WTC11 (cell line): ENCODE measurements around the gene ZNF786. TPM values are rescaled to one million over a fixed set of nuclear protein-coding genes. Genes with fewer than 3 reads are reported as not detected.

Source experiments
- ATAC-seq: fragments of 200-7000 bp; cut with Tn5 transposase; 2 replicates; pipeline ENCODE4 v1.10.0; 2021; ENCODE audit warnings: mild to moderate bottlenecking, moderate library complexity
- CTCF ChIA-PET: fragments of 300-600 bp; sonication (Branson Sonifier 250); formaldehyde crosslinking; loops from one replicate; lab custom pipeline; 2021; ENCODE audit warnings: antibody characterized with exemption; lab: Charles Lee
- POLR2A ChIA-PET: fragments of 350-600 bp; sonication (Branson Sonifier 250); formaldehyde crosslinking; loops from one replicate; lab custom pipeline; 2021; ENCODE audit warnings: antibody characterized with exemption; lab: Charles Lee
- DNase-seq: peaks from one replicate; pipeline ENCODE4 v3.0.0; 2021; ENCODE audit warnings: low spot score
- H3K27ac Mint-ChIP-seq: 2 replicates; pipeline ENCODE4 v1.8.0; 2021; ENCODE audit warnings: mixed read lengths
- H3K27me3 Mint-ChIP-seq: 2 replicates; pipeline ENCODE4 v1.8.0; 2021; ENCODE audit warnings: low read depth, mild to moderate bottlenecking, moderate library complexity, mixed read lengths
- H3K36me3 Mint-ChIP-seq: 2 replicates; pipeline ENCODE4 v1.8.0; 2021; ENCODE audit warnings: mixed read lengths
- H3K4me1 Mint-ChIP-seq: 2 replicates; pipeline ENCODE4 v1.8.0; 2022; ENCODE audit warnings: mixed read lengths
- H3K4me3 Mint-ChIP-seq: 2 replicates; pipeline ENCODE4 v1.8.0; 2021; ENCODE audit warnings: mild to moderate bottlenecking, moderate library complexity, mixed read lengths
- H3K9me3 Mint-ChIP-seq: 2 replicates; pipeline ENCODE4 v1.8.0; 2021; ENCODE audit warnings: mixed read lengths
- CBFB ChIP-seq: sonication (generic); formaldehyde crosslinking; IDR thresholded peaks from 2 replicates; pipeline ENCODE4 v1.8.1; 2022; ENCODE audit warnings: mild to moderate bottlenecking, low read depth, missing genetic modification reagents
- CREM ChIP-seq: sonication (generic); formaldehyde crosslinking; IDR thresholded peaks from 2 replicates; pipeline ENCODE4 v1.8.1; 2022; ENCODE audit warnings: mild to moderate bottlenecking, missing genetic modification reagents, moderate library complexity
- FOXP1 ChIP-seq: sonication (generic); formaldehyde crosslinking; IDR thresholded peaks from 2 replicates; pipeline ENCODE4 v1.8.0; 2022; ENCODE audit warnings: missing genetic modification reagents, mild to moderate bottlenecking, moderate library complexity, borderline replicate concordance
- GTF2I ChIP-seq: fragments of 250-450 bp; sonication (Bioruptor Pico); conservative IDR thresholded peaks from 2 replicates; pipeline ENCODE4 v1.4.0; 2021; ENCODE audit warnings: mild to moderate bottlenecking
- JUN ChIP-seq: sonication (generic); formaldehyde crosslinking; IDR thresholded peaks from 2 replicates; pipeline ENCODE4 v1.8.0; 2023; ENCODE audit warnings: mild to moderate bottlenecking, missing genetic modification reagents
- NR3C1 ChIP-seq: sonication (generic); formaldehyde crosslinking; conservative IDR thresholded peaks from 2 replicates; pipeline ENCODE4 v1.8.1; 2023; ENCODE audit warnings: low read depth, mild to moderate bottlenecking, missing genetic modification reagents
- RORB ChIP-seq: fragments of 250-450 bp; sonication (Bioruptor Pico); IDR thresholded peaks from 2 replicates; pipeline ENCODE4 v1.9.0; 2021; ENCODE audit warnings: mild to moderate bottlenecking
- SMAD3 ChIP-seq: sonication (generic); formaldehyde crosslinking; IDR thresholded peaks from 2 replicates; pipeline ENCODE4 v1.8.0; 2022; ENCODE audit warnings: missing genetic modification reagents, mild to moderate bottlenecking, borderline replicate concordance
- TCF7 ChIP-seq: sonication (generic); formaldehyde crosslinking; IDR thresholded peaks from 2 replicates; pipeline ENCODE4 v1.8.0; 2022; ENCODE audit warnings: mild to moderate bottlenecking, low read depth, missing genetic modification reagents, moderate library complexity
- ZNF138 ChIP-seq: sonication (generic); formaldehyde crosslinking; conservative IDR thresholded peaks from 2 replicates; pipeline ENCODE4 v1.8.1; 2022; ENCODE audit warnings: mild to moderate bottlenecking, moderate library complexity, missing genetic modification reagents
- total RNA-seq: library from RNA; stranded (reverse); gene quantifications from 3 replicates; pipeline ENCODE4 v1.2.3, GENCODE V29; 2021
- TF ChIP-seq, protein P1 (sequence below): sonication (generic); formaldehyde crosslinking; IDR thresholded peaks from 2 replicates; pipeline ENCODE4 v1.8.0; 2023; ENCODE audit warnings: mild to moderate bottlenecking, missing genetic modification reagents
- TF ChIP-seq, protein P2 (sequence below): sonication (generic); formaldehyde crosslinking; IDR thresholded peaks from 2 replicates; pipeline ENCODE4 v1.8.0; 2022; ENCODE audit warnings: mild to moderate bottlenecking, missing genetic modification reagents
- TF ChIP-seq, protein P3 (sequence below): sonication (generic); formaldehyde crosslinking; IDR thresholded peaks from 2 replicates; pipeline ENCODE4 v1.8.1; 2023; ENCODE audit warnings: mild to moderate bottlenecking, moderate library complexity, missing genetic modification reagents
- TF ChIP-seq, protein P4 (sequence below): sonication (generic); formaldehyde crosslinking; IDR thresholded peaks from 2 replicates; pipeline ENCODE4 v1.8.1; 2023; ENCODE audit warnings: mild to moderate bottlenecking, missing genetic modification reagents, borderline replicate concordance
- TF ChIP-seq, protein P5 (sequence below): fragments of 250-450 bp; sonication (Bioruptor Pico); IDR thresholded peaks from 2 replicates; pipeline ENCODE4 v2.1.2; 2022; ENCODE audit warnings: mild to moderate bottlenecking, moderate library complexity
- TF ChIP-seq, protein P6 (sequence below): sonication (generic); formaldehyde crosslinking; IDR thresholded peaks from 2 replicates; pipeline ENCODE4 v1.8.1; 2023; ENCODE audit warnings: mild to moderate bottlenecking, missing genetic modification reagents, moderate library complexity
- TF ChIP-seq, protein P7 (sequence below): sonication (generic); formaldehyde crosslinking; IDR thresholded peaks from 2 replicates; pipeline ENCODE4 v1.8.0; 2023; ENCODE audit warnings: missing genetic modification reagents, mild to moderate bottlenecking, borderline replicate concordance
- TF ChIP-seq, protein P8 (sequence below): sonication (generic); formaldehyde crosslinking; IDR thresholded peaks from 2 replicates; pipeline ENCODE4 v1.8.0; 2022; ENCODE audit warnings: mild to moderate bottlenecking, missing genetic modification reagents

Gene ZNF786
- total RNA-seq, 1 experiment from 2014 or later, result 11.4 TPM

DNA sequence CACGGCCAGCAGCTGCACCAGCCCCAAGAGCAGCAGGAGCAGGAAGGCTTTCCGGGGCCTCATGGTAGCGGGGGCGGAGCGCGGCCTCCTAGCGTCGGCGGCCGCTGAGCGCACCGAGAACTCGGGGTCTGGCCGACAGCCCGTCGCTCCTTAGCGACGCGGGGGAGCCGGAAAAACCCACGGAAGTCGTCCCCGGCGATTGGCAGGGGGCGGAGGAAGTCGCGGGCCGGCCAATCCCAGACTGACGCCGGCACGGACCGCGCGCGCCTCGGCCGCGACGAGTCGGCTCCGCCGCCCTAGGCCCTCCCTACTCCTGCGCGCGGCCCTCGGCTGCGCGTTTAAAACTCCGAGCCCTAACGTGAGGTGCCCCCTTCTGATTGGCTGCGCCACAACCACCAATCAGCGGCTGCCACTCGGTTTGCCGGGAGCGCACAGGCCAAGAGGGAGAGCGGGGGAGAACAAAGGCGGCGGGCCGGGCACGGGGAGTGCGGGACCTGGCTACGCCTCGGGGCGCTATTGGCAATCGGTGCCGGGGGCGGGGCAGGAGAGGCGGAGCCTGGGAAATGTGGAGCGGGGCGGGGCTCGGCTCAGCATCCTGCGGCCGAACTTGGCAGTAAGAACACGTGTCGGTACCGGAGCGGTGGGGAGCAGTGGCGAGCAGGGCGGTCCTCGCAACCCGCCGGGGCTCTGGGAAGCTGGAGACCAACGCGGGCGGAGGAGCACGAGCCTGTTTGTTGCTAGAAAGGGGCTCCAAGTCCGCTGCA is 62.0 kb downstream of the ZNF786 start, which contains the start of gene PDIA4:
Gene PDIA4, minus strand, starts transcription at position 160 of the 764 bp plus-strand sequence. Its CDS starts 97 bp downstream, at position 63.
- Mint-ChIP-seq H3K36me3 (peaks cover 12% of the 10 kb centered on the region), H3K4me3 (peak within 1 kb of the TSS; percentile 96), H3K4me1 (peaks cover 42% of the 10 kb centered on the region), H3K9me3 (no peaks in the 10 kb centered on the region; the same call in 1 of the 2 replicates), H3K27ac (peak within 1 kb of the TSS; percentile 91), H3K27me3 (peaks cover 7% of the 10 kb centered on the region; the same call in 1 of the 2 replicates)
- ATAC-seq (peak; percentile 95), DNase-seq (peak; percentile 100)
- ChIA-PET POLR2A (interaction anchor here (0.8 to 0.9 kb wide), 2 partner anchors 36 to 43 kb away, joined by 3 to 6 read pairs; no protein-coding TSS in a partner anchor), CTCF (interaction anchor here (0.9 to 4.0 kb wide), 6 partner anchors 21 to 43 kb away, joined by 3 to 15 read pairs (median 5); no protein-coding TSS in a partner anchor)
- TF ChIP-seq, protein P1, sequence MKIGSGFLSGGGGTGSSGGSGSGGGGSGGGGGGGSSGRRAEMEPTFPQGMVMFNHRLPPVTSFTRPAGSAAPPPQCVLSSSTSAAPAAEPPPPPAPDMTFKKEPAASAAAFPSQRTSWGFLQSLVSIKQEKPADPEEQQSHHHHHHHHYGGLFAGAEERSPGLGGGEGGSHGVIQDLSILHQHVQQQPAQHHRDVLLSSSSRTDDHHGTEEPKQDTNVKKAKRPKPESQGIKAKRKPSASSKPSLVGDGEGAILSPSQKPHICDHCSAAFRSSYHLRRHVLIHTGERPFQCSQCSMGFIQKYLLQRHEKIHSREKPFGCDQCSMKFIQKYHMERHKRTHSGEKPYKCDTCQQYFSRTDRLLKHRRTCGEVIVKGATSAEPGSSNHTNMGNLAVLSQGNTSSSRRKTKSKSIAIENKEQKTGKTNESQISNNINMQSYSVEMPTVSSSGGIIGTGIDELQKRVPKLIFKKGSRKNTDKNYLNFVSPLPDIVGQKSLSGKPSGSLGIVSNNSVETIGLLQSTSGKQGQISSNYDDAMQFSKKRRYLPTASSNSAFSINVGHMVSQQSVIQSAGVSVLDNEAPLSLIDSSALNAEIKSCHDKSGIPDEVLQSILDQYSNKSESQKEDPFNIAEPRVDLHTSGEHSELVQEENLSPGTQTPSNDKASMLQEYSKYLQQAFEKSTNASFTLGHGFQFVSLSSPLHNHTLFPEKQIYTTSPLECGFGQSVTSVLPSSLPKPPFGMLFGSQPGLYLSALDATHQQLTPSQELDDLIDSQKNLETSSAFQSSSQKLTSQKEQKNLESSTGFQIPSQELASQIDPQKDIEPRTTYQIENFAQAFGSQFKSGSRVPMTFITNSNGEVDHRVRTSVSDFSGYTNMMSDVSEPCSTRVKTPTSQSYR, result peak; percentile 35; the same call in 1 of the 2 replicates
- TF ChIP-seq, protein P2, sequence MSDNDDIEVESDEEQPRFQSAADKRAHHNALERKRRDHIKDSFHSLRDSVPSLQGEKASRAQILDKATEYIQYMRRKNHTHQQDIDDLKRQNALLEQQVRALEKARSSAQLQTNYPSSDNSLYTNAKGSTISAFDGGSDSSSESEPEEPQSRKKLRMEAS (CRISPR knock-in tag), result peak; percentile 97
- TF ChIP-seq GTF2I (CRISPR knock-in tag) (no peak), TCF7 (CRISPR knock-in tag) (no peak), NR3C1 (CRISPR knock-in tag) (no peak), FOXP1 (CRISPR knock-in tag) (peak; percentile 77; the same call in 1 of the 2 replicates), ZNF138 (CRISPR knock-in tag) (0 out of 2 replicates have a peak, but pooled peaks have one; percentile 80), CREM (CRISPR knock-in tag) (peak; percentile 77; the same call in 1 of the 2 replicates), SMAD3 (CRISPR knock-in tag) (peak; percentile 93; the same call in 1 of the 2 replicates), RORB (CRISPR knock-in tag) (no peak), CBFB (CRISPR knock-in tag) (peak; percentile 81; the same call in 1 of the 2 replicates), JUN (CRISPR knock-in tag) (peak; percentile 52; the same call in 1 of the 2 replicates)
- TF ChIP-seq, protein P3, sequence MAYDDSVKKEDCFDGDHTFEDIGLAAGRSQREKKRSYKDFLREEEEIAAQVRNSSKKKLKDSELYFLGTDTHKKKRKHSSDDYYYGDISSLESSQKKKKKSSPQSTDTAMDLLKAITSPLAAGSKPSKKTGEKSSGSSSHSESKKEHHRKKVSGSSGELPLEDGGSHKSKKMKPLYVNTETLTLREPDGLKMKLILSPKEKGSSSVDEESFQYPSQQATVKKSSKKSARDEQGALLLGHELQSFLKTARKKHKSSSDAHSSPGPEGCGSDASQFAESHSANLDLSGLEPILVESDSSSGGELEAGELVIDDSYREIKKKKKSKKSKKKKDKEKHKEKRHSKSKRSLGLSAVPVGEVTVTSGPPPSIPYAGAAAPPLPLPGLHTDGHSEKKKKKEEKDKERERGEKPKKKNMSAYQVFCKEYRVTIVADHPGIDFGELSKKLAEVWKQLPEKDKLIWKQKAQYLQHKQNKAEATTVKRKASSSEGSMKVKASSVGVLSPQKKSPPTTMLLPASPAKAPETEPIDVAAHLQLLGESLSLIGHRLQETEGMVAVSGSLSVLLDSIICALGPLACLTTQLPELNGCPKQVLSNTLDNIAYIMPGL, result peak; percentile 96; the same call in 1 of the 2 replicates
- TF ChIP-seq, protein P4, sequence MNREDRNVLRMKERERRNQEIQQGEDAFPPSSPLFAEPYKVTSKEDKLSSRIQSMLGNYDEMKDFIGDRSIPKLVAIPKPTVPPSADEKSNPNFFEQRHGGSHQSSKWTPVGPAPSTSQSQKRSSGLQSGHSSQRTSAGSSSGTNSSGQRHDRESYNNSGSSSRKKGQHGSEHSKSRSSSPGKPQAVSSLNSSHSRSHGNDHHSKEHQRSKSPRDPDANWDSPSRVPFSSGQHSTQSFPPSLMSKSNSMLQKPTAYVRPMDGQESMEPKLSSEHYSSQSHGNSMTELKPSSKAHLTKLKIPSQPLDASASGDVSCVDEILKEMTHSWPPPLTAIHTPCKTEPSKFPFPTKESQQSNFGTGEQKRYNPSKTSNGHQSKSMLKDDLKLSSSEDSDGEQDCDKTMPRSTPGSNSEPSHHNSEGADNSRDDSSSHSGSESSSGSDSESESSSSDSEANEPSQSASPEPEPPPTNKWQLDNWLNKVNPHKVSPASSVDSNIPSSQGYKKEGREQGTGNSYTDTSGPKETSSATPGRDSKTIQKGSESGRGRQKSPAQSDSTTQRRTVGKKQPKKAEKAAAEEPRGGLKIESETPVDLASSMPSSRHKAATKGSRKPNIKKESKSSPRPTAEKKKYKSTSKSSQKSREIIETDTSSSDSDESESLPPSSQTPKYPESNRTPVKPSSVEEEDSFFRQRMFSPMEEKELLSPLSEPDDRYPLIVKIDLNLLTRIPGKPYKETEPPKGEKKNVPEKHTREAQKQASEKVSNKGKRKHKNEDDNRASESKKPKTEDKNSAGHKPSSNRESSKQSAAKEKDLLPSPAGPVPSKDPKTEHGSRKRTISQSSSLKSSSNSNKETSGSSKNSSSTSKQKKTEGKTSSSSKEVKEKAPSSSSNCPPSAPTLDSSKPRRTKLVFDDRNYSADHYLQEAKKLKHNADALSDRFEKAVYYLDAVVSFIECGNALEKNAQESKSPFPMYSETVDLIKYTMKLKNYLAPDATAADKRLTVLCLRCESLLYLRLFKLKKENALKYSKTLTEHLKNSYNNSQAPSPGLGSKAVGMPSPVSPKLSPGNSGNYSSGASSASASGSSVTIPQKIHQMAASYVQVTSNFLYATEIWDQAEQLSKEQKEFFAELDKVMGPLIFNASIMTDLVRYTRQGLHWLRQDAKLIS (CRISPR knock-in tag), result 0 out of 2 replicates have a peak, but pooled peaks have one; percentile 77
- TF ChIP-seq, protein P5, sequence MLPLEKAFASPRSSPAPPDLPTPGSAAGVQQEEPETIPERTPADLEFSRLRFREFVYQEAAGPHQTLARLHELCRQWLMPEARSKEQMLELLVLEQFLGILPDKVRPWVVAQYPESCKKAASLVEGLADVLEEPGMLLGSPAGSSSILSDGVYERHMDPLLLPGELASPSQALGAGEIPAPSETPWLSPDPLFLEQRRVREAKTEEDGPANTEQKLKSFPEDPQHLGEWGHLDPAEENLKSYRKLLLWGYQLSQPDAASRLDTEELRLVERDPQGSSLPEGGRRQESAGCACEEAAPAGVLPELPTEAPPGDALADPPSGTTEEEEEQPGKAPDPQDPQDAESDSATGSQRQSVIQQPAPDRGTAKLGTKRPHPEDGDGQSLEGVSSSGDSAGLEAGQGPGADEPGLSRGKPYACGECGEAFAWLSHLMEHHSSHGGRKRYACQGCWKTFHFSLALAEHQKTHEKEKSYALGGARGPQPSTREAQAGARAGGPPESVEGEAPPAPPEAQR, result no peak
- TF ChIP-seq, protein P6, sequence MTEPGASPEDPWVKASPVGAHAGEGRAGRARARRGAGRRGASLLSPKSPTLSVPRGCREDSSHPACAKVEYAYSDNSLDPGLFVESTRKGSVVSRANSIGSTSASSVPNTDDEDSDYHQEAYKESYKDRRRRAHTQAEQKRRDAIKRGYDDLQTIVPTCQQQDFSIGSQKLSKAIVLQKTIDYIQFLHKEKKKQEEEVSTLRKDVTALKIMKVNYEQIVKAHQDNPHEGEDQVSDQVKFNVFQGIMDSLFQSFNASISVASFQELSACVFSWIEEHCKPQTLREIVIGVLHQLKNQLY (CRISPR knock-in tag), result no peak
- TF ChIP-seq, protein P7, sequence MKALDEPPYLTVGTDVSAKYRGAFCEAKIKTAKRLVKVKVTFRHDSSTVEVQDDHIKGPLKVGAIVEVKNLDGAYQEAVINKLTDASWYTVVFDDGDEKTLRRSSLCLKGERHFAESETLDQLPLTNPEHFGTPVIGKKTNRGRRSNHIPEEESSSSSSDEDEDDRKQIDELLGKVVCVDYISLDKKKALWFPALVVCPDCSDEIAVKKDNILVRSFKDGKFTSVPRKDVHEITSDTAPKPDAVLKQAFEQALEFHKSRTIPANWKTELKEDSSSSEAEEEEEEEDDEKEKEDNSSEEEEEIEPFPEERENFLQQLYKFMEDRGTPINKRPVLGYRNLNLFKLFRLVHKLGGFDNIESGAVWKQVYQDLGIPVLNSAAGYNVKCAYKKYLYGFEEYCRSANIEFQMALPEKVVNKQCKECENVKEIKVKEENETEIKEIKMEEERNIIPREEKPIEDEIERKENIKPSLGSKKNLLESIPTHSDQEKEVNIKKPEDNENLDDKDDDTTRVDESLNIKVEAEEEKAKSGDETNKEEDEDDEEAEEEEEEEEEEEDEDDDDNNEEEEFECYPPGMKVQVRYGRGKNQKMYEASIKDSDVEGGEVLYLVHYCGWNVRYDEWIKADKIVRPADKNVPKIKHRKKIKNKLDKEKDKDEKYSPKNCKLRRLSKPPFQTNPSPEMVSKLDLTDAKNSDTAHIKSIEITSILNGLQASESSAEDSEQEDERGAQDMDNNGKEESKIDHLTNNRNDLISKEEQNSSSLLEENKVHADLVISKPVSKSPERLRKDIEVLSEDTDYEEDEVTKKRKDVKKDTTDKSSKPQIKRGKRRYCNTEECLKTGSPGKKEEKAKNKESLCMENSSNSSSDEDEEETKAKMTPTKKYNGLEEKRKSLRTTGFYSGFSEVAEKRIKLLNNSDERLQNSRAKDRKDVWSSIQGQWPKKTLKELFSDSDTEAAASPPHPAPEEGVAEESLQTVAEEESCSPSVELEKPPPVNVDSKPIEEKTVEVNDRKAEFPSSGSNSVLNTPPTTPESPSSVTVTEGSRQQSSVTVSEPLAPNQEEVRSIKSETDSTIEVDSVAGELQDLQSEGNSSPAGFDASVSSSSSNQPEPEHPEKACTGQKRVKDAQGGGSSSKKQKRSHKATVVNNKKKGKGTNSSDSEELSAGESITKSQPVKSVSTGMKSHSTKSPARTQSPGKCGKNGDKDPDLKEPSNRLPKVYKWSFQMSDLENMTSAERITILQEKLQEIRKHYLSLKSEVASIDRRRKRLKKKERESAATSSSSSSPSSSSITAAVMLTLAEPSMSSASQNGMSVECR (CRISPR knock-in tag), result peak; percentile 84; the same call in 1 of the 2 replicates
- TF ChIP-seq, protein P8, sequence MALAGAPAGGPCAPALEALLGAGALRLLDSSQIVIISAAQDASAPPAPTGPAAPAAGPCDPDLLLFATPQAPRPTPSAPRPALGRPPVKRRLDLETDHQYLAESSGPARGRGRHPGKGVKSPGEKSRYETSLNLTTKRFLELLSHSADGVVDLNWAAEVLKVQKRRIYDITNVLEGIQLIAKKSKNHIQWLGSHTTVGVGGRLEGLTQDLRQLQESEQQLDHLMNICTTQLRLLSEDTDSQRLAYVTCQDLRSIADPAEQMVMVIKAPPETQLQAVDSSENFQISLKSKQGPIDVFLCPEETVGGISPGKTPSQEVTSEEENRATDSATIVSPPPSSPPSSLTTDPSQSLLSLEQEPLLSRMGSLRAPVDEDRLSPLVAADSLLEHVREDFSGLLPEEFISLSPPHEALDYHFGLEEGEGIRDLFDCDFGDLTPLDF (CRISPR knock-in tag), result 0 out of 2 replicates have a peak, but pooled peaks have one; percentile 3
